ENCODE results near the gene NLGN1.
"Not testable (repeated sequence)": the region's sequence is repeated elsewhere in the genome, so short reads cannot be mapped to it uniquely, and the experiment has no call there.

NLGN1 gene

DNA sequence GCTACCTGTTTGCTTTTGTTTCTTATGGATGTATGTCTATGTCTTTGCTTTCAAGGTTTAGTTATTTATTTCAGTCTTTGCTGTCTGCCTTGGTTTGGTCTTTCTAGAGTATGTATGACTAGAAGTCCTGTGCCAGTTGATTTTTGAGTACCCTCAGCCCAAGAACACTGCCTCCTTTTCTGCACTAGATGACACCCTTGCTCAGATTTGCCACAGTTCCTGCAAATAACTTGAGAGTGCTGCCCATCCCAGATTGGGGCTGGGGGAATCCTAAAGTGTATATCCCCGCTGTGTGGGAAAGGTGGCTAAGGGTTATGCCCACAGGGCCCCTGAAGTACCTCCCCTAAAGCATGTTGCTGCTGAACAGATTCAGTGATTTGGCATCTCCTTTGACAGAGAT, 32.0 kb downstream of the NLGN1 start:
- DNase-seq: no peak

DNA sequence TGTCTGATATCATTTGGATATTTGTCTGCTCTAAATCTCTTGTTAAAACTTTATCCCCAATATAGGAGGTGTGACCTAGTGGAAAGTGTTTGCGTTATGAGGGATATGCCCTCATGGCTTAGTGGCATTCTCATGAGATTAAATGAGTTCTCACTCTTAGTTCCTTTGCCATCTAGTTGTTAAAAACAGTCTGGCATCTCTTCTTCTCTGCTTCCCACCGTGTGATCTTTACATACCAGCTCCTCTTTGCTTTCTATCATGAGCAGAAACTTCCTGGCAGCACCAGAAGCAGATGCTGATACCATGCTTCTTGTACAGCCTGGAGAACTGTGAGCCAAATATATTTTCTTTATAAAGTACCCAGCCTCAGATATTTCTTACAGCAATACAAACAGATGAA, 33.0 kb downstream of the NLGN1 start:
- no peak for DNase-seq

DNA sequence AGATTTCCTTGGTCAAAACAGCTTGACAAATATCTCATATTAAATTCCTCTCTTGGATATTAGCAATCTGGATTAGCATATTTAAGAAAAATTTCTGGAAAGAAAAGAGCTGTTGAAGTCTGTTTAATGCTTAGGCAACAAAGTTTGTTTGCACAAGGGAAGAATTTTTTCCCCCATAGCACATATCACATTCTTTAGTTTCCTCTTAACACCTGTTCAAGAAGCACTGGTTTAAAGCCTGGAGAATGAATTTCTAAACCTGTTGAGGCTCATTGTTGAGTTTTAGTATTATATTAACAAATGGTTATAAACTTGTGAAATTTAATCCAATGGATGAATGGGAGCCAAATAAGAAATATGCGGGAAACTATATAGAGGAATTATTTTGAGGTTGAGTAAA, 41.5 kb downstream of the NLGN1 start:
- no peak for DNase-seq

DNA sequence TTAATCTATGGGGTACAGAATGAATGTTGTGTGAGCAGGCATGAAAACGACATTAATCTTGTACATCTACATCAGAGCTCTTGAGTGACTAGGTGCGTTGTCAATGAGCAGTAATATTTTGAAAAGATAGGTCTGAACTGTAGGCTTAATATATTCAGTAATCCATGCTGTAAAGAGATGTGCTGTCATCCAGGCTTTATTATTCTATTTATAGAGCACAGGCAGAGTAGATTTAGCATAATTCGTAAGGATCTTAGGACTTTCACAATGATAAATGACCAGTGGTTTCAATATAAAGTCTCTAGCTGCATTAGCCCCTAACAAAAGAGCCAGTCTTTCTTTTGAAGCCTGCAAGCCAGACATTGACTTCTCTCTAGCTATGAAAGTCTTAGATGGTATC, 43.0 kb downstream of the NLGN1 start:
- no peak for DNase-seq

DNA sequence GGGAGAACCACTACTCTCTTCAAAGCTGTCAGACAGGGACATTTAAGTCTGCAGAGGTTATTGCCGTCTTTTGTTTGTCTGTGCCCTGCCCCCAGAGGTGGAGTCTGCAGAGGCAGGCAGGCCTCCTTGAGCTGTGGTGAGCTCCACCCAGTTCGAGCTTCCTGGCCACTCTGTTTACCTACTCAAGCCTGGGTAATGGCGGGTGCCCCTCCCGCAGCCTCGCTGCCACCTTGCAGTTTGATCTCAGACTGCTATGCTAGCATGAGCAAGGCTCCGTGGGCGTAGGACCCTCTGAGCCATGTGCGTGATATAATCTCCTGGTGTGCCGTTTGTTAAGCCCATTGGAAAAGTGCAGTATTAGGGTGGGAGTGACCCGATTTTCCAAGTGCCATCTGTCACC, 54.0 kb downstream of the NLGN1 start:
- DNase-seq: not testable (repeated sequence)

DNA sequence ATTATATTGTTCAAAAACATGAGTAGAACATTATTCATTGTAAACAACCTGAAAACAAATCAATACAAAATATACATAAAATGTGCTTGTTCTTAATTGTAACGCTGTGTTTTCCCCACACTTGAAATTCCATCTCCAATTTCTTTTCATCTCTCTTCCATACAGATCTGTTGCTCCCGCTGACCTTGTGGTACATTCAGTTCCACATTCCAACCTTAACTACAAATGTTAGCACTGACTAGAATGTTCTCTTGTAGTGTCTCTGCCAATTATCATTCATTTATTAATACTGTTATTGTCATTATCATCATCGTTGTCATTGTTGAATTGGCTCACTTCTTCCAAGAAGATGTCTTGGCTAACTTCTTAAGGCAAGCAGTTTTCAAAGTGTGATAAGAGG, 65.7 kb downstream of the NLGN1 start:
- DNase-seq: no peak

DNA sequence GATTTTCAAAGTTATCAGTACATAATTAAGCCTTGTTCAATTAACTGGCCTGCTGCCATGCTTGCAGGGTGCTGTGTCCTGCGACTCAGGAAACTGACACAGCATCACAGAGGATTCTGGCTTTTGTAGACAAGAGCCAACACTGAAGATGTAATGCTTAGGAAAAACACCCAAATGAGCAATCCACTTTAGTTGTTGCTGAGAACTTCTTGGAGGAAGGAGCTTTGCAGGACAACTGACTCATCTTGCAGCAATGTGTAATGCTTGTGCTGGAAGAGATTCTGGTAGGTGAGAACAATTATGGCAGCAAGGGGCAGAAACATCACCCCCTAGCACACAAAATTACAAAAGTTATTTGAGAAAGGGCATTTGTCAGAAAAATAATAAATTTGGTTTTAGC, 67.6 kb downstream of the NLGN1 start:
- no peak for DNase-seq

DNA sequence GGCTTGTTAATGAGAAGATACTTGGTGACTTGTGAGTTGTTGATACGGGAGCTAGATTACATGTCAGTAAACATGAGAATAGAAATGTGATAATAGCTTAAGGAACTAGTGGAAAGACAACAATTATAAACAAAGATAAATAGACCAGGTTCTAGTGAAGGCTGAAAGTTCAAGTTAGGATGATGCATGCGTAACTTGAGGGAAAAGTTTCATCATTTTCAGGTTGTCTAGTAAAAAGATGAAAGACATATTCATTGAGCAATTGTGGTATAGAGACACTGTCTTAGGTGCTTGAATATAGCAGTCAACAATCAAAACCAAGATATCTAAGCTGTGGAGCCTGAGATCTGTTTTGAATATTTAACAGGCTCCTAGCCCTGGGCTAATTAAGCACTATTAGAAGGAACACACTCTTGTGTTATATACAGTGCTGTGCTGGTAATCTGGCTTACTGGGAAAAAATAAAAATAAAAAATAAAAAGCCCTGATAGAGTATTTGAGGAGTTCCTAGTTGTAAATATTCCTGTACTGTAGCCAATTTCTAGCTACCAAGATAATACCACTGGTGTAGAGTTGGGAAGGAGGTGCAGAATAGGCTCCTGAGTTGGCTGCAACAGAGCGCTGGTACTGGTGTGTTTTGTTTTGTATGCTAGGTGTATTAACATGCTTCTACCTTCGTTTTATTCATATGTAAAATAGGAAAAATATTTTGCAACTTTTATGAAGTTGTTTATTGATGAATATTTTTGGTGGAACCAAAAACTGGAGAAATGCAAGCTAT, 68.5 kb downstream of the NLGN1 start:
- no peak for DNase-seq

DNA sequence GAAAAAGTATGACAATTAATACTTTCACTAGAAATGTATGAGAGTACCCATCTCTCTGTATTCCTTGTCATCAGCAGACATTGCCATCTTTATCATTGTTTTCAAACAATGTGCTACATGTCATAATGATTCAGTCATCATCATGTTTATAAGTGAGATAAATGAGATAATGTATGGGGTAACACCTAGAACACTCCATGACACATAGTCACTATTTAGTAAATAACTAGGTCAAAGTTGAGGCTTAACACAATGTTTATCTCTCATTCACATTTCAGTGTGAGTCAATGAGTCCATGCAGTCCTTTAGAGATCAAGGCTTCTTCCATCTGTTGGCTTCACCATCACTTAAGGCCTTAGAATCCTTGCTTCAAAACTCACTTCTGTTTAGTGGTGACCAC, 70.0 kb downstream of the NLGN1 start:
- DNase-seq: no peak

DNA sequence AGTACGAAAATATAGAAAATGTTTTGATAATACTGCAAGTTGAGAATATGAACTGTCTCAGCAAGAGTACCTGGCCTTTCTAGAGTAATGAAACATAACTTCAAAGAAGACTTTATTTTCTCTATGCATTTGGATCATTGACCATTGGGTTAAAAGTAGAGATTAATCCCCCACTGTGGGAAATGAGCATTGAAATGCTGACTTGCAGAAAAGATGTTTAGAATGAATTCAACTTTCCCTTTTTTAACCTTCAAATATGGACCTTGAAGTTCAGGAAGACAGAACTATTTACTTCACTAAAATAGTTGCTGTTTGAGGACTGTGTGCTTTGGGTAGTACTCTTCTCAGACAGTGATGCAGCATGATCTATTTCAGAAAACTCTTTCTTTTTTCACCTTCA, 75.7 kb downstream of the NLGN1 start:
- DNase-seq: no peak

DNA sequence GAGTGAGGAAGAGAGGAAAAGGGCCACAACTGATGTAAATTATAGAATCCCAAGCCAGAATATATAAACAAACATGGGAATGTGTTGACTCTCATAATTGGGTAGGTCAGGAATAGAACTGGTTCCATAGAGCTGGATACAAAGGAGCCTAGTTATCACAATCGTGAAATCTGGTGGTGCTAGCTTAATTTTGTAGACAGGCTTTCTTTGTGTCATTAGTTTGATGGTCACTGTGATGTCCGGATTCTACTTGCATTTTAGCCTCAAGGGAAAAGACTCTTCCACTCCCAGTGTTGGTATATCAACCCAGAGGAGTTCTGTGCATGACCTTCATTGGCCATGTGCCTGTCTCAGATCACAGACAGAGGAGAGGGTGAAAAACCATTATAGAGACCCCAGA, 81.8 kb downstream of the NLGN1 start:
- no peak for DNase-seq

DNA sequence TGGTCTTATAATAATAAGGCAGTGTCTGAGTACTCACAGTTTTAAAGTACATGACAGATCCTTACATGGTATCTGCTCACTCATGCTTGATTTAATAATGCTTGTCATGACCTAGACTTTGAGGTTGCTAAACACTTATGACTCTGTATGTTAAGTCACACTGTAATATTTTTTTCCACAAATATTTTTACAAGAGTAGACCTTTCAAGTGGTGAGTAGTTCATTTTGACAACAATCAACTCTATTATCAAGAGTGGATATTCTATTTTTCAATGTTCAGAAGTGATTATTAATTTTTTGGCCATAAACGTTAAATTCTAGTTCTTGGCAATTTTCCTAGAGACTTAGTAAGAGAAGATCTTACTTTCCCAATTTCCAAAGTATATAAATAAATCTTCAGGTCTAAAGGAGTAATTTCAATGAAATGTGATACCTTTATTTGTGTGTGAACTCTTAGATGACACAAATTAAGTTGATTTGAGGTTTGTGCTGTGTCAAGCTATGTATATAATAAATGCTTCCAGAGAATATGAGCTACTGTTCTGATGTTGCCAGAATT, 104.5 kb downstream of the NLGN1 start:
- DNase-seq: no peak

DNA sequence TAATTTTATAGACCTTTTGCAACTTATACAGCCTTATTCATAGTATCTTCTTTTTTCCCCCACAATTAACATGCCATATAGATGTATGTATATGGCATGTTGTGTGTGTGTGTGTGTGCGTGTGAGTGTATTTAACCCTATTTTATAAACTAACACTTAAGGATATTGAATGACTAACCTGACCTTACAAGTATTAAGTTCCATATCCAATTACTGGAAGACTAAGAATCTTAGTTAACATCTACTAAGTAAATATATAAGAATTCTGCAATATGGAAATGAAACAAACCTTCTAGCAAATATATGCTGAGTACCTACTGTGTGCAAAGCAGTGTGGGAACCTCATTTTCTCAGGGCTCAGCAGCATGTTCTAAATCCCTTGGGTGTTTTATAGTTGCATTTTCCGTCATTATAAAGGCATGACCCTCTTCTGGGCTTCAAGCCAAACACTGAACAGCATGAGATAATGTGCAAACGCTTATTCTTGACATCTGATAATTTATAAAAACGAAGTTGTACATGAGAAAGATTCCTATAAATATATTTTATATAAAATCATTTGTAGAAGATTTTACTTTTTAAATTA, 105.5 kb downstream of the NLGN1 start:
- DNase-seq: no peak

DNA sequence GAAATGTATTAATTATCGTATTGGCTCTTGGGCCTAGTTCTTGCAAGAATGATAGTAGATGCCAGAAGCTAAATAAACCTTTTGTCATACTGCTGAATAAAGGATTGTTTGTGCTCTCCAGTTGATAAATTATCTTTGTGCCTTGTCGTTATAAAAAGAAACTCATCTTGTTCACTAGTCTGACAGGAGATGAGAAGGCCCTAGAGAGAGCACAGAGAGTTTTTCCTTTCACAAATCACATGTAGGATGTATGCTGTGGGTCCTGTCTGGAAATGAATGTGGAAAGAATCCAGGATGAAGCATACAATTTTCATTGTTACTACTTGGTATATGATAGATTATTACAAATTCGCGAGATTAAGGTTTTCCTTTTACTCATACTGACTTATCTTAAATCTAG, 113.0 kb downstream of the NLGN1 start:
- no peak for DNase-seq

DNA sequence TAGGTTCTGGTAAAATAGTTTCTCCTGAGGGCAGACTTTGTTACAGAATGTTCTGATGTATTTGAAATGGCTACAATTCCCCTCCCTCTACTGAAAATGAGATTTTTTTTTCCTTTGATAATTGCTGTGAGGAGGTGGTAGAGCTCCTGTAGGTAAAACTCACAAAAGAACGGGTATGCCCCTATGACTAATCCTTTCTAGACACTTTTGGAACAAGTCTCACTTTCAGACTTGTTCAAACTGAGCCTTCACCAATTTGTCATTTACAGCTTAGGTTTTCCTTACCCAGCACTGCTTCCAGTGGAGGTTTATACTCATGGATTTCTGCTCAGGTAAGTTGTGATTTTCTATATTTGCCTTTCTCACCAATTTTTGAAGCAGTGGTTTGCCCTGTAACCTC, 115.6 kb downstream of the NLGN1 start:
- DNase-seq: no peak

DNA sequence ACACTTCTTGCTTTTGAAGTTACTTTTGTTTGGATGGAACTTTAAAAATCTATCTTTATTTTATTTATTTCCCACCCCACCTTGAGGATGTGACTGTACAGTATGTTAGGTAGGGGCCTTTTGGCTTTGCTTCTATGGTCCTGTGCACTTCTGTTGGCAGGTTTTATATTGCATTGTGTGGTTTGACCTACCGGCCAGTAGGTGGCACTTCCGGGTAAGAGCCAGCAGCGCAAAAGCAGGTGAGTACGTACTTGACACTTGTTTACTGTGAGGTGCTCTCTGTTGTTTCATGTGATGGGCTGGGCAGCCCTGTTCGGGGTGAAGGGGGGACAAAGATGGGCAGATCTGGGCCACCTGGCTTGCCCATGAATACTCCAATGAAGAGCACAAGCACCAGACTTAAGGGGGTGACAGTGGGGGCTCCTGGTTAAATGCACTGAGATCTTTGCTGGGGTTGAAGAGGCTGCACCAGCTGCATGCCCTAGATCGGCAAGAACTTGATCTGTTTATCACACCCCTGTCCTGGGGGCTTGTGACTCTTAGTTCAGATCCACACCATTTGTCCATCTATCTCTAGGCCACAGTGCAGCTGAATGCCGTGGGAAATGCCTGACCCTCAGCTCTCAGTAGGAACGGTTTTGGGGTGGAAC, 131.6 kb downstream of the NLGN1 start:
- DNase-seq: peak; percentile 1

DNA sequence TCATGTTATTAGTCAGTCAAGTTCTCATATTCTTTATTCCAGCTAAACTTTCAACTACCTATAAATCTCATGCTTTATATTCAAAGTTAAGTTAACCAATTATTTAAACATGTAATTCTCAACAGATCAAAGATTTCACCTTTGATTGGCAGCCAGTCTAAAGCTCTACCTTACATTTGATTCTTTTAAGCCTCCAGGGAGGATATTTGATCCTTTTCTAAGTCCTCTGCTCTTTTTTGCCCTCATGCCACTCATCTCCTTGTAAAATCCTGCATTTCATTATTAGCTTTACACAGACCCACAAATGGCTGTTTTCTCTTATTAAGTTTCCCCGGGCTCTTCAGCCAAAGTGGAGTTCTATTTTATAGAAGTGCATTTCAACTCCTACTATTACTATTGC, 134.1 kb downstream of the NLGN1 start:
- DNase-seq: no peak

DNA sequence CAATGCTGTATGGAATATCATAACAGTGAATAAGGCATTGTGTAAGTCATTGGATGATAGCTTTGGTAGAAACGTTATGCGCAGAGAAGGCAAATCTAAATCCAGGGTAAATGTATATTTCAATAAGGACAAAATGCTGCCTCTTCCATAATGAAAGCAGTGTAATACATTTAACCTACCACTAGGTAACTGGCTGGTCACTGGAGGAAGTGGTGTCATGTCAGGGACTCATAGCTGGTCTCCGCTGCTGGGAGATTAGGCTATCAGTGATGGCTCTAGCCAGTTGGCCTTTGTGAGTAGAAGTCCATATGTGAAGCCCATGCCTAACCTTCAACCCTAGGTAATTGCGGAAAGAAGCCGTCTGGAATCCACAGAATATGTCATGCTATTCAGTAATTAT, 140.9 kb downstream of the NLGN1 start:
- DNase-seq: no peak

DNA sequence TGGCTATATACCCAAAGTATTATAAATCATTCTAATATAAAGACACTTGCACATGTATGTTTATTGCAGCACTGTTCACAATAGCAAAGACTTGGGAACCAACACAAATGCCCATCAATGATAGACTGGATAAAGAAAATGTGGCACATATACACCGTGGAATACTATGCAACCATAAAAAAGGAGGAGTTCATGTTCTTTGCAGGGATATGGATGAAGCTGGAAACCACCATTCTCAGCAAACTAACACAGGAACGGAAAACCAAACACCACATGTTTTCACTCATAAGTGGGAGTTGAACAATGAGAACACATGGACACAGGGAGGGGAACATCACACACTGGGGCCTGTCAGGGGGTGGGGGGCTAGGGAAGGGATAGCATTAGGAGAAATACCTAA, 148.0 kb downstream of the NLGN1 start:
- DNase-seq: not testable (repeated sequence)

DNA sequence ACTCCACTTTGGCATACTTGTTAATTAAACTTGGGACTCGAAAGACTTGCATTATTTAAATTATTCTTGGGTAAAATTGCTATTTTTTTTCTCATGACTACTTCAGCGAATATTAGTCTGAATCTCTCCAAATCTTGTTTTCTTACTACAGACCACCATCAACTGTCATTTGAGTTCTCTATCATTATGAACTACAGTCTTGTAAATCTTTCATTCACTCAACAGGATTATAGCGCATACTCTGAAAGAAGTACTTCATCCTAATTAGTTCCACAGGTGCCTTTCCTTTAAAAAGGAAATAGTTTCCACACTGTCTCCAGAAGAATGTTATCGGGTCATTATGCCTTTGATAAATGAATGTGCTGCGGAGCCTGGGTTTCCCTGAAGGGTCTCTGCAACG, 149.5 kb downstream of the NLGN1 start:
- DNase-seq: no peak

DNA sequence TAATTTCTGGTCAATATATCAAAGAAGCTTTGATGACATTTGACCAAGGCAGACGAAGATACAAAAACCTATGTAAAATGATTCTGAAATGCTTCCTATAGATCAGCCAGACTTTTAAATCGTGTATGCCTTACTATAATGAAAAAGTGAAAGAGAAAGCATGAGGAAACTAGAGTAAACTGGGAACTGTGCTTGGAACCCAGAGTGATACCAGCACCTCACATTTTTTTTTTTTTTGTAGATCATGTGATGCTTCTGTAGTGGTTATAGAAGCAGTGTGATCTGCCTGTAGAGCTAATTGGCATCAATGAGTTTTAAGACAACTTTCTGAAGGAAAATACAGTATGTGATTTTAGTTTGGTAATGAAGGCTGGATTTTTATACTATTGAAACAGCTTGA, 150.7 kb downstream of the NLGN1 start:
- no peak for DNase-seq

DNA sequence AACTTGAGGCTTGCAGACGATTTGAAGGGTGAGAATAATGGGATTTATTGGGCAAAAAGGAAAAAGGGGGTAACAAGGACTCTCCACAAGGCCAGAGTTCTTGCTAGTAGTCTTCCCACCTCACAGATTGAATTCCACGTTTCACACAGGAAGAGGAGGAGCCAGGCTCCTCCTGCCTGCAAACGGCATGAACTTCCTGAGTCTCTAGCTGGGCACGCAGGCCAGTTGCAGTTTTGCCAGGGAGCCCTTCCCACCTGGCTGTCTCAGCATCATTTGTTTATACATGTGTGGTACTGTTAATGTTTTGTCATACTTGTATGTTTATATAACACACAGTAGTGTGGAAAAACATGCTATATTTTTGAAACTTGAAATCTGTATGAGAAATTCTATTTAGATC, 155.0 kb downstream of the NLGN1 start:
- DNase-seq: no peak

DNA sequence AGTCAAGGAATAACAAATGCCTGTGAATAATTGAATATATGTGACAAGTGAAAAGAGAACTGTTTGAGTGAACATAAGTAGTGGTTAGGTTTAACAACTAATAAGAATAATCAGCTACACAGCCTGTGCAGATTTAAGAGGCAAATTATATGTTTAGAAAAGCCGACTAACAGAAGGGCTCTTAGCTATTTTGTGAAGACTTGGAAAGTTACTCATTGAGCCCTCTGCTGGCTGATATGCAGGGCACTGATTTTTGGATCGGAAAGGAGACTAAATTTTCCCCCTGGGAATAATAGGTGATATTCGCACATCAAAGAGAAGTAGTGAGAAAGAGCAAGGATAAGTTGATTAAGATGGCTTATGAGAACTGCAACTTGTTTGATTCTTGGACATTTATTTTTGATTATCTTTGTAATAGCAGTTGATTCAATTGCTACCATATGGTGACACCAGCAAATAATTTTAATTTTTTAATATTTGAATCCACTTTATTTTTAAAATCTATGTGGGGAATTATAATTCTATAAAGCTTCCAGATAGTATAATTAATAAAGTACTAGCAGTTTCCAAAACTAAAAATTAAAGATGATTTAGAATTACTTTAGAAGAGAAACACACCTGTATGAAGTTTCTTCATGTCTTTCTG, 156.2 kb downstream of the NLGN1 start:
- DNase-seq: peak; percentile 2
